Heart left ventricle (tissue), 13 donors: Measurements from ENCODE around the gene SSTR4.

Experiments
- CTCF ChIP-seq, 12 donors: fragments of 200-600 bp; sonication (generic) in 4 of 12; IDR thresholded peaks; one replicate each; pipeline versions ENCODE4 v1.5.0 to v1.8.0; 2018 to 2022; ENCODE audit warnings: antibody characterized with exemption in 12 of 12, mild to moderate bottlenecking in 5 of 12
- POLR2A ChIP-seq, 2 donors: fragments of 450-650 bp; IDR thresholded peaks; one replicate each; pipeline ENCODE4 v1.6.1; 2017; ENCODE audit warnings: antibody characterized with exemption in 2 of 2, mild to moderate bottlenecking in 2 of 2, moderate library complexity in 2 of 2
- donor health status: ischemic (EF 13 %, LVEDD 7.1; RV severe dilation, severe dysfunction).
- donor health status: DM: no; HTN: yes; CAD: no.
- donor health status: DM: no; HTN: no; CAD: no.
- donor health status: ischemic (EF 25% LVEDD 6.9; RV normal size, moderate dysfunction).
- donor health status: ischemic (EF 25% LVEDD 5.7; RV mildly dilated, moderate dysfunction).
- donor health status: ischemic (EF 35%, LVEDD 5.7; RV mildly dilated, moderate dysfunction).
- donor health status: nonischemic (EF 11% LVEDD 7.7; RV severe dilation, severe dysfunction).
- donor health status: DM: yes; HTN: yes; CAD: no.
- donor health status: PGD.
- donor health status: ischemic (EF 29% LVEDD 5.4; RV normal size, mild dysfunction).
- donor health status: nonischemic (EF 23%, LVEDD 6.1; RV moderate dilation, normal function).

GRCh38 chr20:23013429-23013828, 21.7 kb upstream of the SSTR4 start:
- TF ChIP-seq CTCF (IDR thresholded peaks at IDR 0.05): no peak
- no peak for TF ChIP-seq POLR2A (IDR thresholded peaks at IDR 0.05)
